Measurements from ENCODE around the gene PML. TPM values are rescaled to one million over a fixed set of nuclear protein-coding genes. Genes with fewer than 3 reads are reported as not detected.
A peak's percentile ranks its signal among the peaks of the same experiment; 100 is the strongest.

PML gene
- total and polyA plus RNA-seq, 9 donors, result 20.7 to 60.8 (median 49.4) TPM

DNA sequence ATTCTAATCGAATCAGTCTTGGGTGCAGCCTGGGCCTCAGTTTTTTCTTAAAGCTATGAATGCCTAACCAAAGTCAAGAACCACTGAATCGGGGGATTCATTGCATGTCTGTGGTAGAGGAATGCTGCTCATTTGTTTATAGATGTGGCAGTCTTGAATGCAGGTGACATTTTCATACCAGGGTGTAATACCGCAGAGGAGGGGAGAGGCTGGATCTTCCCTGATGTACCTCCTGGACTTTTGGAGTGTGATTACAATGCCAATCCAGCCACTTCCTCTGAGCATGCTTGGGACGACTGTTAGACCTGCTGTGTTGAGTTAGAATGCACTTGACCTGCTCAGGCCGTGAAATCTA is 45.1 kb downstream of the PML start:
- Histone ChIP-seq H3K4me3 (no peak overlapping the region), H3K36me3 (no peaks in the 10 kb centered on the region), H3K27me3 (no peaks in the 10 kb centered on the region), H3K4me1 (ENCODE audit: insufficient read depth) (peaks cover 8% of the 10 kb centered on the region), H3K27ac (no peak overlapping the region), H3K9me3 (no peaks in the 10 kb centered on the region)
- DNase-seq, result no peak
- WGBS, 3 donors, result 48 to 68% (median 62%) methylated on average over 5 of the region's 5 CpGs
- intact Hi-C loops (cut with DNase I), result loop anchor here (5.0 to 10.0 kb wide), 2 partner anchors 65 to 67 kb away; no protein-coding TSS in a partner anchor
- TF ChIP-seq EP300 (IDR thresholded peaks at IDR 0.05), result no peak
- TF ChIP-seq, protein P1, sequence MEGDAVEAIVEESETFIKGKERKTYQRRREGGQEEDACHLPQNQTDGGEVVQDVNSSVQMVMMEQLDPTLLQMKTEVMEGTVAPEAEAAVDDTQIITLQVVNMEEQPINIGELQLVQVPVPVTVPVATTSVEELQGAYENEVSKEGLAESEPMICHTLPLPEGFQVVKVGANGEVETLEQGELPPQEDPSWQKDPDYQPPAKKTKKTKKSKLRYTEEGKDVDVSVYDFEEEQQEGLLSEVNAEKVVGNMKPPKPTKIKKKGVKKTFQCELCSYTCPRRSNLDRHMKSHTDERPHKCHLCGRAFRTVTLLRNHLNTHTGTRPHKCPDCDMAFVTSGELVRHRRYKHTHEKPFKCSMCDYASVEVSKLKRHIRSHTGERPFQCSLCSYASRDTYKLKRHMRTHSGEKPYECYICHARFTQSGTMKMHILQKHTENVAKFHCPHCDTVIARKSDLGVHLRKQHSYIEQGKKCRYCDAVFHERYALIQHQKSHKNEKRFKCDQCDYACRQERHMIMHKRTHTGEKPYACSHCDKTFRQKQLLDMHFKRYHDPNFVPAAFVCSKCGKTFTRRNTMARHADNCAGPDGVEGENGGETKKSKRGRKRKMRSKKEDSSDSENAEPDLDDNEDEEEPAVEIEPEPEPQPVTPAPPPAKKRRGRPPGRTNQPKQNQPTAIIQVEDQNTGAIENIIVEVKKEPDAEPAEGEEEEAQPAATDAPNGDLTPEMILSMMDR (IDR thresholded peaks at IDR 0.05), result no peak
- no peak for TF ChIP-seq POLR2A (IDR thresholded peaks at IDR 0.05)

DNA sequence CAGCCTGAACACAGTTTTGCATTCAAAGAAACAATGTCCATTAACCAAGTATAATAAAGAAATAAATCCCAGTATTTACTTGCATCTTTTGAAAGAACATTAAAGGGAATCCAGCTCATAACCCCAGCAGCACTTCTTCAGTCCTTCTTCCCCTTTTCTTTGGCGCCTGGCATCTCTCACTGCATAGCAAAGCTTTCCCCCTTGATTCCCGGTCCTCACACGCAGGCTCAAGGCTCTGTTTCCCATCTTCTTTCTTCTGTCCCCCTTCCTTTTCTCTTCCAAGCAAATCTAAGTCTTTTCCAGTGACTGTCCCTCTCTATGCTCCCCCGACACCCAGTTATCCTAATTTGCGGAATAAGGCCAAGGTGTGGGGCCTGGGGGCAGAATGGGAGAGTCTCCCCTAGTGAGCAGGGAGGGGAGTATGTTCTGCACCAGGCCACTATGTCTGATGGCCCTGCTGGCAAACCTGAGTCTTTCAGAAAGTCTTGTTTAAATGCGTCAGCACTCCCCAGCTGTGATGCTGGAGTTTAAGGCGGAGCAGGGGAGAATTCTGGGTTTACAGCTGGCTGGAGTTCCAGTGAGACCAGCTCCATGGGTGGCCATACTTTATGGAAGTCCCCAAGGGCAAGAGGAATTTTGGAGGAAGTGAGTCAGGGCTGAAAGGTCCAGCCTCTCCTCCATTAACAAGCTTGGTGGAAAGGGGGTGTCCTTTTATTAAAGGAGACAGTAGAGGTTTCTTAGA is 45.8 kb downstream of the PML start:
- 67 to 69% (median 67%) methylated on average over 7 of the region's 7 CpGs for WGBS, 3 donors
- Histone ChIP-seq H3K36me3 (no peaks in the 10 kb centered on the region), H3K4me1 (ENCODE audit: insufficient read depth) (peaks cover 8% of the 10 kb centered on the region), H3K4me3 (no peak overlapping the region), H3K27ac (no peak overlapping the region), H3K27me3 (no peaks in the 10 kb centered on the region), H3K9me3 (no peaks in the 10 kb centered on the region)
- intact Hi-C loops (cut with DNase I), result loop anchor here in 1 of 4 donors (10.0 kb wide), 1 partner anchor 65 kb away; no protein-coding TSS in a partner anchor
- TF ChIP-seq, protein P1 (IDR thresholded peaks at IDR 0.05), result no peak
- TF ChIP-seq EP300 (IDR thresholded peaks at IDR 0.05) (no peak), POLR2A (IDR thresholded peaks at IDR 0.05) (no peak)
- DNase-seq, result peak in 2 of 5 donors; percentile 9 to 48

DNA sequence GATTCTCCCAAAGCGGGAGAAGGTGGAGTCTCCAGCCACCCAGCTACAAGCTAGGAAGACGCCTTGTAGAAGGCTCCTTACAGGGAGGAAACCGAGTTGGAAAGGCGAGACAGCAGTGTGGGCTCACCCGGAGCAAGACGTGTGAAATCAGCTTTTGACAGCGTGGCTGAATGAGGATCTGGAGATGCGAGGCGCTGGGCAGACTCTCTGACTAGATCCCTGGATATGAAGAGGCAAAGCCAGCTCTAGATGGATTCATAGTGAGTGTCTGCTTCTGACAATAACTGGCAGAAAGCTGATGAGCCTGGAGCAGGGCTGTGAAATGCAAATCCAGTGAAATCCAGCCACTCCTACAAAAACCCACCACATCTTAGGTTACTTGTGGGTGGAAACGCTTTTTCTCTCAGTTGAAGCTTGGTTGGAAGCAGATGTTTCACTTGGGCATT is 46.8 kb downstream of the PML start:
- H3K9me3 ChIP-seq, result no peaks in the 10 kb centered on the region
- peaks cover 8% of the 10 kb centered on the region for H3K4me1 ChIP-seq (ENCODE audit: insufficient read depth)
- intact Hi-C loops (cut with DNase I), result loop anchor here in 1 of 4 donors (10.0 kb wide), 1 partner anchor 67 kb away; no protein-coding TSS in a partner anchor
- WGBS, 3 donors, result 84 to 93% (median 90%) methylated on average over 10 of the region's 10 CpGs
- H3K27ac ChIP-seq, result no peak overlapping the region
- no peaks in the 10 kb centered on the region for H3K27me3 ChIP-seq
- H3K36me3 ChIP-seq, result no peaks in the 10 kb centered on the region
- TF ChIP-seq, protein P1 (IDR thresholded peaks at IDR 0.05), result no peak
- TF ChIP-seq POLR2A (IDR thresholded peaks at IDR 0.05) (no peak), EP300 (IDR thresholded peaks at IDR 0.05) (no peak)
- no peak overlapping the region for H3K4me3 ChIP-seq
- peak in 1 of 5 donors; percentile 12 for DNase-seq

DNA sequence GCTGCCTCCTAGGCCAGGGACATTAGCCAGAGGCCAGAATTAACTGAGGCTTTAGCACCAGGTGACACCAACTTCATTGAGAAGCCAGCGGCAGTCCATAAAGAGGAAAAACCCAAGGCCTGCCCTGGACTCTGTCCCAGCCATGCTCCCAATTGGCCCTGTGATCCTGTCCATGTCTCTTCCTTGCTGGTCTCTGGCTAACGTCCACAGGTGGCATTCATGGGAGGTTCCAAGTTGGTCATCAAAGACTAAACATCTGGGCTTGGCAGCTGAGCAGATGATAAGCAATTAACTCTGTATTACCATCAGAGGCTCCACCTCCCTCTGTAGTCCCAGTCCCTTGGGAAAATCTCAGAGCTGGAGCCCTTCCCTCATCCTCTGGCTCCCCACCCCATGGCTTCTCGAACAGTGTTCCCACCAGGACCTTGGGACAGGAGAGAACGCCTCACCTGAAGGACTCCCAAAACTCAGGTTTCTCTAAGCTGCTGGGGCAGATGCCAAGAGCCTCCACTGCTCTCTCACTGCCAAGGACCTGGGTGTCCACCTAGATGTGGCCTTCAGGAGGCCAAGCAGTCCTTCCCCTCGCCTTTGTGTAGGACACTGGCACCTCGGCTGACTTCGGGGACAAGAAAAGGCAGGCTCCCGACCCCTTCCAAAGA is 47.4 kb downstream of the PML start:
- no peak for DNase-seq
- Histone ChIP-seq H3K4me1 (ENCODE audit: insufficient read depth) (peaks cover 8% of the 10 kb centered on the region), H3K27ac (no peak overlapping the region), H3K36me3 (no peaks in the 10 kb centered on the region), H3K27me3 (no peaks in the 10 kb centered on the region), H3K9me3 (no peaks in the 10 kb centered on the region), H3K4me3 (no peak overlapping the region)
- intact Hi-C loops (cut with DNase I), result loop anchor here in 1 of 4 donors (10.0 kb wide), 1 partner anchor 67 kb away; no protein-coding TSS in a partner anchor
- WGBS, 3 donors, result 90 to 94% (median 90%) methylated on average over 8 of the region's 8 CpGs
- TF ChIP-seq EP300 (IDR thresholded peaks at IDR 0.05) (no peak), POLR2A (IDR thresholded peaks at IDR 0.05) (no peak)
- TF ChIP-seq, protein P1 (IDR thresholded peaks at IDR 0.05), result no peak

Data from ovary (tissue), 9 donors.